HEK293T (cell line): ENCODE data around the gene PARVA.

Source experiments
- FOXK2 ChIP-seq: fragments of 450-650 bp; IDR thresholded peaks from 2 replicates; pipeline ENCODE4 v1.6.1; 2016; ENCODE audit warnings: mild to moderate bottlenecking
- L3MBTL2 ChIP-seq: fragments of 450-650 bp; conservative IDR thresholded peaks from 2 replicates; pipeline ENCODE4 v1.6.1; 2016; ENCODE audit warnings: mild to moderate bottlenecking
- NFRKB ChIP-seq: fragments of 450-650 bp; IDR thresholded peaks from 2 replicates; pipeline ENCODE4 v1.6.1; 2016; ENCODE audit warnings: mild to moderate bottlenecking, moderate library complexity
- TARDBP ChIP-seq: fragments of 450-650 bp; IDR thresholded peaks from 2 replicates; pipeline ENCODE4 v1.6.1; 2016

DNA sequence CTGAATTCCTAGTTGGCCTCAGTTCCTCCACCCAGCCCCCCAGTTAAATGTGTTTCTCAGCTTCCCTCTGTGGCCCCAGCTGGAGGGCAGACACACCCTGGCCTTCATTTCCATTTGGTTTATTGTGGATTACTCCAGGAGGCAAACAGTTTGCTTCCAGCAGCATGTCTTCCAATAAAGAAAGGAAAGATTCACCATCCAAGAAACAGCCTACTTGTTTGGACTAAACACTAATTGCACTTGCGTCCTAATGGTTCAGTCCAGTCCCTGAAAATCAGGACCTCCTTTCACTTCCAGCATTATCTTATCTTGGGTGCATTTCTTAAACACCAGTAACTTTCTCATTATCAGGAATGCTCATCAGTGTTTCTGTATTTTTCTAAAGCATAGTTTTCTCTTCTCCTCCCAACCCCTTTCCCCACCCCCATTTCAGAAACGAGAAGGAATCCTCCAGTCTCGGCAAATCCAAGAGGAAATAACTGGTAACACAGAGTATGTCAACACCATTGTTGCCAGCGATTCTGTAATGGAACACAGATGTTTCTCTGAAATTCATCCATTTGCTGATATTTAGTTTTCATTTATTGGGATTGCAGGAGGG lies 130.9 kb downstream of the PARVA start:
- TF ChIP-seq TARDBP: no peak
- no peak for TF ChIP-seq NFRKB
- TF ChIP-seq L3MBTL2: no peak
- no peak for TF ChIP-seq FOXK2
